GM12878 (cell line): ENCODE results near the gene INCA1. TPM values are rescaled to one million over a fixed set of nuclear protein-coding genes. Genes with fewer than 3 reads are reported as not detected.

ENCODE experiments used
- ATAC-seq: fragments of 200-7000 bp; cut with Tn5 transposase; 3 replicates; pipeline ENCODE4 v1.9.1; 2020; ENCODE audit warnings: mild to moderate bottlenecking, moderate library complexity
- BruUV-seq: library from RNA; stranded (reverse); fragments of 400-500 nt; replicated peaks from 2 replicates; lab custom pipeline; 2021; lab: Mats Ljungman, UMichigan
- CTCF ChIA-PET: fragments of 300-600 bp; sonication (Branson Sonifier 250); formaldehyde crosslinking; extraction: SDS; loops from one replicate; lab custom pipeline; 2021; ENCODE audit warnings: inconsistent platforms; lab: Yijun Ruan, JAX
- POLR2A ChIA-PET: fragments of 350-600 bp; formaldehyde crosslinking; extraction: SDS; loops from one replicate; lab custom pipeline; 2021; ENCODE audit warnings: inconsistent platforms; lab: Charles Lee
- RAD21 ChIA-PET: fragments of 300-600 bp; sonication (Branson Sonifier 250); formaldehyde crosslinking; loops from one replicate; lab custom pipeline; 2023; ENCODE audit warnings: antibody characterized with exemption; ENCODE audit not compliant: unreplicated experiment; lab: Charles Lee
- SMC1A ChIA-PET: fragments of 300-600 bp; sonication (Branson Sonifier 250); formaldehyde crosslinking; loops from one replicate; lab custom pipeline; 2023; ENCODE audit not compliant: unreplicated experiment, uncharacterized antibody; lab: Charles Lee
- DNase-seq: peaks from one replicate; pipeline ENCODE4 v3.0.0-alpha.2; 2011; ENCODE audit warnings: low read depth, low spot score
- FAIRE-seq: peaks from 3 replicates; lab custom pipeline; 2011; peaks lifted over from hg19 to GRCh38; lab: Jason Lieb, UNC
- H2AFZ ChIP-seq: 2 replicates; pipeline ENCODE4 v1.6.0; 2011; ENCODE audit warnings: low read depth, low read length, control low read depth; ENCODE audit not compliant: control insufficient read depth
- H3K27ac ChIP-seq: 2 replicates; pipeline ENCODE4 v1.5.1; 2011; ENCODE audit warnings: control low read depth; ENCODE audit not compliant: control insufficient read depth, insufficient read depth
- H3K27me3 ChIP-seq, 2 experiments: replicated peaks in 1 of 2; 2 replicates each; pipeline versions ENCODE4 v1.6.0 to v1.6.1; 2011; ENCODE audit warnings: low read length in 1 of 2; ENCODE audit not compliant: control insufficient read depth in 2 of 2, insufficient read depth in 2 of 2
- H3K36me3 ChIP-seq, 2 experiments: 2 replicates each; pipeline ENCODE4 v1.5.1; 2011; ENCODE audit warnings: low read length in 1 of 2; ENCODE audit not compliant: control insufficient read depth in 2 of 2, insufficient read depth in 2 of 2
- H3K4me1 ChIP-seq: 2 replicates; pipeline ENCODE4 v1.6.1; 2011; ENCODE audit warnings: mild to moderate bottlenecking, low read length, moderate library complexity, mixed read lengths; ENCODE audit not compliant: control insufficient read depth, insufficient read depth
- H3K4me2 ChIP-seq: 2 replicates; pipeline ENCODE4 v1.6.0; 2011; ENCODE audit warnings: control low read depth; ENCODE audit not compliant: control insufficient read depth, insufficient read depth
- H3K4me3 ChIP-seq: fragments of 200-600 bp; sonication (generic); 2 replicates; pipeline ENCODE4 v1.5.1; 2016
- H3K79me2 ChIP-seq: 2 replicates; pipeline ENCODE4 v1.6.0; 2011; ENCODE audit warnings: low read length; ENCODE audit not compliant: control insufficient read depth, insufficient read depth
- H3K9ac ChIP-seq: 2 replicates; pipeline ENCODE4 v1.8.0; 2011; ENCODE audit warnings: low read length, control low read depth, mixed read lengths; ENCODE audit not compliant: control insufficient read depth, insufficient read depth
- H3K9me3 ChIP-seq: replicated peaks from 3 replicates; pipeline ENCODE4 v1.5.1; 2011; ENCODE audit warnings: mild to moderate bottlenecking, low read length; ENCODE audit not compliant: control insufficient read depth, insufficient read depth
- H4K20me1 ChIP-seq: 2 replicates; pipeline ENCODE4 v1.6.0; 2011; ENCODE audit not compliant: control insufficient read depth, insufficient read depth
- HDAC2 ChIP-seq: fragments of 200-600 bp; sonication (generic); IDR thresholded peaks from 2 replicates; pipeline ENCODE4 v1.6.1; 2017
- IKZF1 ChIP-seq: fragments of 450-650 bp; conservative IDR thresholded peaks from 2 replicates; pipeline ENCODE4 v1.6.1; 2017; ENCODE audit warnings: antibody characterized with exemption, mild to moderate bottlenecking
- MEF2B ChIP-seq: fragments of 450-650 bp; IDR thresholded peaks from 2 replicates; pipeline ENCODE4 v1.6.1; 2018; ENCODE audit warnings: mild to moderate bottlenecking, moderate library complexity; ENCODE audit not compliant: partially characterized antibody, poor library complexity, severe bottlenecking
- MTA2 ChIP-seq: fragments of 450-650 bp; IDR thresholded peaks from 2 replicates; pipeline ENCODE4 v1.6.1; 2016; ENCODE audit warnings: low read depth, mild to moderate bottlenecking, moderate library complexity
- NR2C1 ChIP-seq: fragments of 450-650 bp; IDR thresholded peaks from 2 replicates; pipeline ENCODE4 v1.6.1; 2017; ENCODE audit warnings: antibody characterized with exemption, mild to moderate bottlenecking, moderate library complexity
- NRF1 ChIP-seq: conservative IDR thresholded peaks from 2 replicates; pipeline ENCODE4 v1.6.1; 2011; ENCODE audit warnings: mild to moderate bottlenecking, low read depth, low read length, improper control_type of control experiment
- POU2F2 ChIP-seq: IDR thresholded peaks from 3 replicates; pipeline ENCODE4 v1.6.1; 2011; ENCODE audit warnings: low read depth, mild to moderate bottlenecking, low read length, borderline replicate concordance
- SMAD1 ChIP-seq: fragments of 450-650 bp; IDR thresholded peaks from 2 replicates; pipeline ENCODE4 v1.6.1; 2018; ENCODE audit warnings: mild to moderate bottlenecking, low read depth; ENCODE audit not compliant: partially characterized antibody
- SMAD5 ChIP-seq: IDR thresholded peaks from 2 replicates; pipeline ENCODE4 v1.6.1; 2016; ENCODE audit warnings: antibody characterized with exemption, low read depth
- SMARCA5 ChIP-seq: fragments of 450-650 bp; IDR thresholded peaks from 2 replicates; pipeline ENCODE4 v1.6.1; 2017; ENCODE audit warnings: mild to moderate bottlenecking
- ZNF622 ChIP-seq: fragments of 450-650 bp; IDR thresholded peaks from 2 replicates; pipeline ENCODE4 v1.6.1; 2017; ENCODE audit warnings: mild to moderate bottlenecking, inconsistent platforms
- ZSCAN29 ChIP-seq: fragments of 450-650 bp; IDR thresholded peaks from 2 replicates; pipeline ENCODE4 v1.6.1; 2017; ENCODE audit warnings: mild to moderate bottlenecking, moderate library complexity
- WGBS: methylation state at CpG from one replicate; pipeline ENCODE4 v1.1.6; 2016; ENCODE audit warnings: low lambda C conversion rate; ENCODE audit not compliant: insufficient replicate concordance, insufficient coverage; ENCODE audit errors: missing lambda C conversion rate; 5-methylcytosine and 5-hydroxymethylcytosine counted together
- in situ Hi-C: fragments of 300-500 bp; cut with MboI; formaldehyde crosslinking; loops from 9 replicates; pipeline ENCODE4 v1.14.3; 2018; ENCODE audit warnings: mixed read lengths
- intact Hi-C: fragments of 100-400 bp; cut with micrococcal nuclease; formaldehyde crosslinking; loops from one replicate; pipeline ENCODE4 v1.14.2; 2022; ENCODE audit not compliant: unreplicated experiment
- polyA plus RNA-seq, 11 experiments: library from polyadenylated mRNA; depleted of rRNA in 4 of 11; unstranded in 6 of 11; stranded (reverse) in 5 of 11; fragments of >200 nt; fragmentation: Nextera tagmentation in 4 of 11; fragmentation: Illumina TruSeq in 1 of 11; extraction: Ambion mirVana in 4 of 11; extraction: Trizol in 1 of 11; gene quantifications; 1 replicate in 1 of 11; 2 replicates in 10 of 11; pipeline versions ENCODE4 v1.2.1 to v1.2.3, GENCODE V29; 2011 to 2016; ENCODE audit warnings: inconsistent platforms in 2 of 11, missing spikeins in 2 of 11, low read depth in 1 of 11
- total RNA-seq, 4 experiments: library from RNA; depleted of rRNA in 3 of 4; stranded (reverse); fragments of >200 nt in 3 of 4; fragmentation: Illumina TruSeq in 1 of 4; extraction: Trizol in 1 of 4; gene quantifications; 2 replicates each; pipeline versions ENCODE4 v1.2.1 to v1.2.3, GENCODE V29; 2013 to 2021
- TF ChIP-seq, protein P1 (sequence below): IDR thresholded peaks from 2 replicates; pipeline ENCODE4 v1.6.1; 2011; ENCODE audit warnings: low read depth, low read length, improper control_type of control experiment, borderline replicate concordance
- TF ChIP-seq, protein P2 (sequence below): IDR thresholded peaks from 2 replicates; pipeline ENCODE4 v1.6.1; 2012; ENCODE audit warnings: low read length, inconsistent platforms
- TF ChIP-seq, protein P3 (sequence below): fragments of 450-650 bp; IDR thresholded peaks from 2 replicates; pipeline ENCODE4 v1.6.1; 2017; ENCODE audit warnings: mild to moderate bottlenecking
- TF ChIP-seq, protein P4 (sequence below): fragments of 450-650 bp; formaldehyde crosslinking; IDR thresholded peaks from 2 replicates; pipeline ENCODE4 v1.4.0; 2020; ENCODE audit warnings: mild to moderate bottlenecking, moderate library complexity

INCA1 gene
- total and polyA plus RNA-seq, 10 of the 15 experiments (the other 5 are each of a cell fraction or from before 2014, with no cell fraction given), result 0.19 to 1.8 (median 0.45) TPM

DNA sequence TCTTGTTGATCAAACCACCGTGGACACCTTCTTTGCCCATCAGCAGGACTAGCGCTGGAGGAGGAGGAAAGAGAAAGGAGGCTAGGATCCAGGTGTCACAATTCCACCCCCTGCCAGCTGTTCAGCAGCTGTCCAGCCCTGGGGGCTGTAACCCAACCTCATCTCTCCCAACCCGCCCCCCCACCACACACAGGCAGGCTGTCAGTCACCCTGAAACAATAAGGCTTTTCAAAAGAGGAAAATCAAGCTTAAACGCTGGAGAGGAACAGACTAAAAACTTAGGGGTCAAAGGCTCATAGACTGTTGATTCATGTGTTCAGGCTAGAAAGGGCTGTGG lies 51.4 kb downstream of the INCA1 start:
- ChIA-PET SMC1A (interaction anchor here (0.6 to 7.1 kb wide), 5 partner anchors 11 to 41 kb away, joined by 3 to 50 read pairs (median 4); partner anchors contain the start of gene SPAG7), CTCF (interaction anchor here (1.2 to 3.3 kb wide), 3 partner anchors 21 to 116 kb away, joined by 3 to 13 read pairs (median 12); partner anchors contain the start of gene SPAG7), RAD21 (interaction anchor here (9.8 kb wide), 1 partner anchor 20 kb away, joined by 73 read pairs; the partner anchor contains the start of gene SPAG7), POLR2A (interaction anchor here (0.6 to 17.5 kb wide), 4 partner anchors 20 to 71 kb away, joined by 3 to 272 read pairs (median 5); partner anchors contain the start of genes INCA1, KIF1C and SPAG7)
- Histone ChIP-seq H2AFZ (no peak overlapping the region), H3K9ac (peak overlapping the region; percentile 100), H3K27ac (peak overlapping the region; percentile 100), H3K4me1 (peaks cover 42% of the 10 kb centered on the region), H3K9me3 (no peaks in the 10 kb centered on the region), H3K36me3 (peaks cover 20 to 22% of the 10 kb centered on the region in 2 experiments), H4K20me1 (peaks cover 5% of the 10 kb centered on the region), H3K4me3 (peak overlapping the region; percentile 96), H3K4me2 (peak overlapping the region; percentile 55), H3K79me2 (peaks cover 82% of the 10 kb centered on the region), H3K27me3 (no peaks in the 10 kb centered on the region)
- no peak for ATAC-seq
- intact Hi-C loops (no loop called here), in situ Hi-C loops (no loop called here)
- no peak for FAIRE-seq
- WGBS, result 0% methylated on average over 4 of the region's 4 CpGs
- no peak for DNase-seq
- no TSS peak for BruUV-seq
- no peak for TF ChIP-seq NR2C1
- TF ChIP-seq, protein P1, sequence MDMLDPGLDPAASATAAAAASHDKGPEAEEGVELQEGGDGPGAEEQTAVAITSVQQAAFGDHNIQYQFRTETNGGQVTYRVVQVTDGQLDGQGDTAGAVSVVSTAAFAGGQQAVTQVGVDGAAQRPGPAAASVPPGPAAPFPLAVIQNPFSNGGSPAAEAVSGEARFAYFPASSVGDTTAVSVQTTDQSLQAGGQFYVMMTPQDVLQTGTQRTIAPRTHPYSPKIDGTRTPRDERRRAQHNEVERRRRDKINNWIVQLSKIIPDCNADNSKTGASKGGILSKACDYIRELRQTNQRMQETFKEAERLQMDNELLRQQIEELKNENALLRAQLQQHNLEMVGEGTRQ, result no peak
- TF ChIP-seq MEF2B, result no peak
- no peak for TF ChIP-seq ZSCAN29
- no peak for TF ChIP-seq HDAC2
- TF ChIP-seq, protein P2, sequence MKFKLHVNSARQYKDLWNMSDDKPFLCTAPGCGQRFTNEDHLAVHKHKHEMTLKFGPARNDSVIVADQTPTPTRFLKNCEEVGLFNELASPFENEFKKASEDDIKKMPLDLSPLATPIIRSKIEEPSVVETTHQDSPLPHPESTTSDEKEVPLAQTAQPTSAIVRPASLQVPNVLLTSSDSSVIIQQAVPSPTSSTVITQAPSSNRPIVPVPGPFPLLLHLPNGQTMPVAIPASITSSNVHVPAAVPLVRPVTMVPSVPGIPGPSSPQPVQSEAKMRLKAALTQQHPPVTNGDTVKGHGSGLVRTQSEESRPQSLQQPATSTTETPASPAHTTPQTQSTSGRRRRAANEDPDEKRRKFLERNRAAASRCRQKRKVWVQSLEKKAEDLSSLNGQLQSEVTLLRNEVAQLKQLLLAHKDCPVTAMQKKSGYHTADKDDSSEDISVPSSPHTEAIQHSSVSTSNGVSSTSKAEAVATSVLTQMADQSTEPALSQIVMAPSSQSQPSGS, result no peak
- TF ChIP-seq, protein P3, sequence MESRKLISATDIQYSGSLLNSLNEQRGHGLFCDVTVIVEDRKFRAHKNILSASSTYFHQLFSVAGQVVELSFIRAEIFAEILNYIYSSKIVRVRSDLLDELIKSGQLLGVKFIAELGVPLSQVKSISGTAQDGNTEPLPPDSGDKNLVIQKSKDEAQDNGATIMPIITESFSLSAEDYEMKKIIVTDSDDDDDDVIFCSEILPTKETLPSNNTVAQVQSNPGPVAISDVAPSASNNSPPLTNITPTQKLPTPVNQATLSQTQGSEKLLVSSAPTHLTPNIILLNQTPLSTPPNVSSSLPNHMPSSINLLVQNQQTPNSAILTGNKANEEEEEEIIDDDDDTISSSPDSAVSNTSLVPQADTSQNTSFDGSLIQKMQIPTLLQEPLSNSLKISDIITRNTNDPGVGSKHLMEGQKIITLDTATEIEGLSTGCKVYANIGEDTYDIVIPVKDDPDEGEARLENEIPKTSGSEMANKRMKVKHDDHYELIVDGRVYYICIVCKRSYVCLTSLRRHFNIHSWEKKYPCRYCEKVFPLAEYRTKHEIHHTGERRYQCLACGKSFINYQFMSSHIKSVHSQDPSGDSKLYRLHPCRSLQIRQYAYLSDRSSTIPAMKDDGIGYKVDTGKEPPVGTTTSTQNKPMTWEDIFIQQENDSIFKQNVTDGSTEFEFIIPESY, result no peak
- TF ChIP-seq MTA2, result no peak
- TF ChIP-seq ZNF622, result no peak
- TF ChIP-seq SMAD5, result peak; percentile 17; the same call in 1 of the 2 replicates
- TF ChIP-seq SMARCA5, result no peak
- TF ChIP-seq SMAD1, result no peak
- TF ChIP-seq IKZF1, result no peak
- TF ChIP-seq NRF1, result no peak
- no peak; the same call in 2 of the 3 replicates for TF ChIP-seq POU2F2
- TF ChIP-seq, protein P4, sequence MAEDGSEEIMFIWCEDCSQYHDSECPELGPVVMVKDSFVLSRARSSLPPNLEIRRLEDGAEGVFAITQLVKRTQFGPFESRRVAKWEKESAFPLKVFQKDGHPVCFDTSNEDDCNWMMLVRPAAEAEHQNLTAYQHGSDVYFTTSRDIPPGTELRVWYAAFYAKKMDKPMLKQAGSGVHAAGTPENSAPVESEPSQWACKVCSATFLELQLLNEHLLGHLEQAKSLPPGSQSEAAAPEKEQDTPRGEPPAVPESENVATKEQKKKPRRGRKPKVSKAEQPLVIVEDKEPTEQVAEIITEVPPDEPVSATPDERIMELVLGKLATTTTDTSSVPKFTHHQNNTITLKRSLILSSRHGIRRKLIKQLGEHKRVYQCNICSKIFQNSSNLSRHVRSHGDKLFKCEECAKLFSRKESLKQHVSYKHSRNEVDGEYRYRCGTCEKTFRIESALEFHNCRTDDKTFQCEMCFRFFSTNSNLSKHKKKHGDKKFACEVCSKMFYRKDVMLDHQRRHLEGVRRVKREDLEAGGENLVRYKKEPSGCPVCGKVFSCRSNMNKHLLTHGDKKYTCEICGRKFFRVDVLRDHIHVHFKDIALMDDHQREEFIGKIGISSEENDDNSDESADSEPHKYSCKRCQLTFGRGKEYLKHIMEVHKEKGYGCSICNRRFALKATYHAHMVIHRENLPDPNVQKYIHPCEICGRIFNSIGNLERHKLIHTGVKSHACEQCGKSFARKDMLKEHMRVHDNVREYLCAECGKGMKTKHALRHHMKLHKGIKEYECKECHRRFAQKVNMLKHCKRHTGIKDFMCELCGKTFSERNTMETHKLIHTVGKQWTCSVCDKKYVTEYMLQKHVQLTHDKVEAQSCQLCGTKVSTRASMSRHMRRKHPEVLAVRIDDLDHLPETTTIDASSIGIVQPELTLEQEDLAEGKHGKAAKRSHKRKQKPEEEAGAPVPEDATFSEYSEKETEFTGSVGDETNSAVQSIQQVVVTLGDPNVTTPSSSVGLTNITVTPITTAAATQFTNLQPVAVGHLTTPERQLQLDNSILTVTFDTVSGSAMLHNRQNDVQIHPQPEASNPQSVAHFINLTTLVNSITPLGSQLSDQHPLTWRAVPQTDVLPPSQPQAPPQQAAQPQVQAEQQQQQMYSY (CRISPR knock-in tag), result no peak
